Endometrial microvascular endothelial cells (primary cell): Measurements from ENCODE around the gene CCL7. TPM values are rescaled to one million over a fixed set of nuclear protein-coding genes. Genes with fewer than 3 reads are reported as not detected.
"Not testable (repeated sequence)": the region's sequence is repeated elsewhere in the genome, so short reads cannot be mapped to it uniquely, and the experiment has no call there.

ENCODE experiments used
- in situ Hi-C: cut with HindIII; loops from 2 replicates; pipeline ENCODE4 v1.10.0; 2017; ENCODE audit warnings: low sequenced_read_pairs, low pct_unique_long_range_greater_than_20kb; ENCODE audit errors: inconsistent ontology term
- total RNA-seq: library from RNA; depleted of rRNA; stranded (reverse); fragments of >200 nt; gene quantifications from one replicate; pipeline ENCODE4 v1.2.3, GENCODE V29; 2015; ENCODE audit errors: inconsistent ontology term

The CCL7 gene
- total RNA-seq, result 0.37 TPM

- in situ Hi-C loops, result no loop called here
These were observed at the start of gene CCL7 for GRCh38 chr17:34269969-34270368. CCL7 (plus strand) TSS chr17:34270221; CDS start chr17:34270291, 70 bp downstream.

- in situ Hi-C loops, result no loop called here
These were observed 49.1 kb upstream of the CCL7 start for GRCh38 chr17:34220752-34221395.

DNA sequence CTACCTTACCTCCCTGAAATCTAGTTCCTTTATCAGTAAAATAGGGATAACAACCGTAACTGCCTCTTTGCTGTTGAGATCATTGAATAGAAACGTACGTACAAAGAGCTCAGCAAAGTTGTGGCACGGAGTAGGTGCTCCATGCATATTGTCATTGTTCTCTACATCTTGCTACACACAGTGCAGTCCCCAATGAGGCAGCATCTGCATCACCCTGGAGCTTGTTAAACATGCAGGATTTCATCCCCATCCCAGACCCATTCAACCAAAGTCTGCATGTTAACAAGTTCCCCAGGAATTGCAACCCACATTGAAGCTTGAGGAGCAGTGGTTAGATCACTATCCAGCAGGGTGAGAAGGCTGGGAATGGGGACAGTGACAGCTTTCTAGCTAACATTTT lies 48.6 kb upstream of the CCL7 start:
- in situ Hi-C loops, result no loop called here

DNA sequence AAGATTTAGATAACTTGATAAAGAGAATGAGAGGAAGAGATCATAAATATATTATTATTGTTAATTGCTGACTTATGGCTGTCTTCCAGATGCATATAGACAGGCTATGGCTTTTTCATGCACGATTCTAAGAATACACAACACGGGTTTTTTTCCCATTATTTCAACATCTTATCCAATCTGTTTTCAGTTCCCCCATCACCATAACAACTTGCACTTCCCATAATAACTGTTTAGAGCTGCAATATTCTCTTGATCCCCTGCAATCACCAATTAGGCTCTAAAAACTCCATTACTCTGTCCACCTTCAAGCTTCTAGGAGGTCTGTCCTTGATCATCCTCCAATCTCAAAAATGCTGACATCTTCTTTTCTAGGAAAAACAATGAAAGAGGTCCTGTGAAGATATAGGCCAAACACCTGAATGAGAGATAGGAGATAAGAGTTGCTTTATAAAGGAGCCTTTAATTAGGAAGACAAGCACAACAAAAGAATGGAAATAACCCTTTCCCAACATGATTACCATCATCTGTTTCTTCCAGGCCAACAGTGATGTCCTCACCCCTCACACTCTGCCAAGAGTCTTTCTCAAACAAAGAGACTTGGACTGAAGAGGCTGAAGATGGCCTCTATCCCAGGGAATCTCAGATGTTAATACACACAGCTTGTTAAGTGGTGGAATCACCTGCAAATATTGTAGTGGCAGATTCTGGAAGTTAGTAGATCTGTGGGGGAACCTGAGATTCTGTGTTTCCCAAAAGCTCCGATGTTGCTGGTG lies 47.1 kb upstream of the CCL7 start:
- in situ Hi-C loops, result no loop called here

- in situ Hi-C loops, result no loop called here
These were observed 45.0 kb upstream of the CCL7 start for GRCh38 chr17:34225046-34225445.

DNA sequence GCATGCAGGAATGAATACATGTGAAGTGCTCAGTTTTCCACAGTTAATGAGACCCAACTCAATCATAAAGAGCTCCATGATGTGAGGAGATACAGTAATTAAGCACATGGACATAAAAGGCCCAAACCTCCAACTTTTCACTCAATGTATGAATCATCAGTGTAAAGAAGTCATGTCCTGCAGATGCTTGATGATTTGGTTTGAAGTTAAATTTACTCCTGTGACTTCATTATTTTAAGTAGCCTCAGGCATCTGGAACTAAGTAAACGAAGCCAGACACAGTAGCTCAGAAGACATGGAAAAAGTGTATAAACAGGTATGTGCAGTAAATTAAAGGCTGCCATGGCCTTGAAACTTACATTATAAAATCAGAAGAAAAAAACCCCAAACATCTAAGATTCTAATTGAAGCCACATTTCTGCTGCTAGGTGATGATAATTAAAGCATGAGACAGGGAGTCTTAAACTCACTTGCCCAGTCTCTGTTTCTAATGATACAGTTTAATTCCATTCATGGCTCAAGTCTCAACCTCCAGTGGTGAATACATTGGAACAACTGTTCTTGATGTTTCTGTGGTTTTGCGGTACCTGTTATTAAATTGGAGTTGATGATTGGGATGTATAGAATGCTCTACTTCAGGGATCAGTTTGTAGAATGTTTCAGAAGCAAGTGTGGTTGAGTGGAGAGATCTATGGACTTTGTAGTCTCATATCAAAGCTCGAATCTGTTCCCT lies 43.8 kb upstream of the CCL7 start:
- in situ Hi-C loops, result no loop called here

- in situ Hi-C loops, result no loop called here
These were observed 43.3 kb upstream of the CCL7 start for GRCh38 chr17:34226744-34227034.

GRCh38 chr17:34227293-34227692 lies 42.7 kb upstream of the CCL7 start:
- in situ Hi-C loops, result not testable (repeated sequence)

DNA sequence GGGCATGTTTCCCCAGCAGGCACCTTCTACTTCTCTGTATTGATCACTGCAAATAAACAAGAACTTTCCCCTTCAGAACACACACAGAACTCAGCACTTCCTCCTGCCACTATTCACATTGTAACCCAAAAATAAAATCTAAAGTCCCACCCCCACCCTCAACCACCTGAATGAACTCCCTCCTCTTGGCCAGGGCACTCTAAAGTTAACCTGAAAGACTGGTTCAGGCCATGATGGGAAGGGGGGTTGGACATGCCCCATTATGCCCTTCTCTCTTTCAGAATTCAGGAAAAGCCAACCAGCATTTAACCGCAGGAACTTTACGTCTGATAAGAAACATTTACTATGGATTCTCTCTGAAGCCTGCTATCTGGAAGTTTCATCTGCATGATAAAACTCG lies 42.3 kb upstream of the CCL7 start:
- in situ Hi-C loops, result no loop called here

GRCh38 chr17:34228781-34229180 lies 41.2 kb upstream of the CCL7 start:
- in situ Hi-C loops, result no loop called here

DNA sequence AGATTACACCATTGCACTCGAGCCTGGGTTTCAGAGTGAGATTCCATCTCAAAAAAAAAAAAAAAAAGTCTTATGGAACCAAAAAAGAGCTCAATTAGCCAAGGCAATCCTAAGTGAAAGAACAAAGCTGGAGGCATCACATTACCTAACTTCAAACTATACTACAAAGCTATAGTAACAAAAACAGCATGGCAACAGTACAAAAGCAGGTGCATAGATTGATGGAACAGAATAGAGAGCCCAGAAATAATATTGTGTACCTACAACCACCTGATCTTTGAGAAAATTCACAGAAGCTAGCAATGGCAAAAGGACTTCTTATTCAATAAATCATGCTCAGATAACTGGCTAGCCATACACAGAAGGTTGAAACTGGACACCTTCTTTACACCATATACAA lies 39.7 kb upstream of the CCL7 start:
- in situ Hi-C loops, result no loop called here

DNA sequence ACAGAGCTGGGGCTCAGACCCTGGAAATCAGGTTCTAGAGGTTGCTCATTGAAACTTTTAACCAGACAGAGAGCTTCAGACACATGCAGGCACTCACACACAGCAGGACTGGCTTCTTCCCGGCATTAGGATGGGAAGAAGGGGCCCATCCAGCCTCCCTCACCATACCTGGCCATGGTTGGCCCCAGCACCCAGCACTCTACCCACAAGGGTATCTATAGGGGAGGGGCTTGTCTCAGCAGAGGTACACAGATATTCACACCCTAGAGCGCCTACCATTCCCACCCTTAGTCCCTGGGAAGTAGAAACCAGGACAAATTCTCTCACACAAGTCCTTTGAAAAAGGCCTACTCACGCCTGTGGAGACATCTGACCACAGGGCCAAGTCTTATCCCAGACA lies 35.4 kb upstream of the CCL7 start:
- in situ Hi-C loops, result no loop called here

DNA sequence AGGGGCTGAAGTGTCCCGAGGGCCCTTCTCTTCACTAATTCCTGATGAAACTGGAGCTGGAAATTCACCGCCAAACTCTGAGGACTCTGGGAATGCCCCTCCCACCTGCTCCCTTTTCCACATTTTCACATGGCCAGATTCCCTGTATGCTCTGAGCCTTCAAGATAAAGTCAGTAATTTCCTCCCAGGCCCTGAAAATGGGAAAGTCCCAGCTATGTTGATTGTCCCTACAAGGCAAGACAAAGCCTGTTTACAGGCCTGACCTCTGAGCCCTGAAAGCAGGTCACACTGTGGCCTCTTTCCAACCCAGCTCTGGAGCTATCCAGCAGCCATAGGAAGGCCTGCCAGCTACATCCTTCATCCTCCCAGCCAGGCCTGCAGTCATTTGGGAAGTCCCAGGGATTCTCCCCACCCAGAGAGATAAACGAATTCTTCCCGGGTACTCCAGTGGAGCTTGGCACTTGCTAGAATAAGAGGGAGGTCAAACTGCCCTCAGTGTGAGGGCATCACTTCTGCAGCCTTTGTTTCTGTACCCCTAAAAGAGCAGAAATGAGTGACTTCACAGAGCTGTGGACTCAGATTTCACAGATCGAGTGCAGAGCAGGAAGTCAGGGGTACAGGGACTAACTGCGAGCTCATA lies 34.5 kb upstream of the CCL7 start:
- in situ Hi-C loops, result no loop called here

DNA sequence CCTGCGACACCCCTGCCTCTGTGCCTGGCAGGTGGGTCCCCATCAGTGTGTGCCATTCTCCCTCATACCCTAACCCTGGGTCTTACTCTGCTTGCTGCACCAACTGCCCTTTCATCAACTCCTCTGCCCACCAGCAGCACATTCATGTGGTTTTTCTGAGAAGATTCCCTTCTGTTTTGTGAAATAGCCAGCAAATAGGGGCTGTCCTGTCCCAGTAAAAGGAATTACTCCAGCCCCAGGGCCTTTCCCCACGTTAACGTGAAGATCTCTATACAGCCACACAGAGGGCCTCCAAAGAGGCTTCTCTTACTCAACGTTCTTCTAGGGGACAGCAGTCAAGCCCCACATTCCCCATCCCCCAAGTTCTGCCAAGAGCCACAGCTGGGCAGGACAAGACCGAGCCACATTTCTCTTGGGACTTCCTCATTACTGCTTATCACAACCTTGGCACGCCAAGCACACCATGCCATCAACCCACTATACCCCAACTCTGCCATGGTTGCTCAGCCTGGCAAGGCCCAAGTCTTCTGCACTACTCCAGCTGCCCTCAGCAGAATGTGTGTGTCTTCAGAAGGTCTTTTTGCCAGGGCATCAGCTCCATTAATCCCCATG lies 33.6 kb upstream of the CCL7 start:
- in situ Hi-C loops, result no loop called here

DNA sequence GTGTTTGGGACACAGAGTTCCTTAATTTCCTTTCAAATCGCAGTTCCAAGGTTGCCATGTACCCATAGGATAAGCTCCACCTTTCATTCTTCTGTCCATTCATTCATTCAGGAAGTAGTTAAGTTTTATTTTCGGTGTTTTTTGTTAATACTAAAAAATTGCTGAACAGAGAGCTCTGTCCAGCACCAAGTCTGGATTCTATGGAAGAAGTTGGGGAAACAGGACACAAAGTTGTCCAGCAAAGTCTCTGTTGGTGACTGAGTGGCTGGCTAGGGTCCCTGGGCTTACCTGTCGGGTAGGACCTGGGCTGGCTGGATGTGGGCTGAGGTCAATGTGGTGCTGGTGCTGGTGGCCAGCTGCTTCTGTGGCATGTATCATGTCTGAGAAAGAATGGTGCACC lies 32.6 kb upstream of the CCL7 start:
- in situ Hi-C loops, result no loop called here

DNA sequence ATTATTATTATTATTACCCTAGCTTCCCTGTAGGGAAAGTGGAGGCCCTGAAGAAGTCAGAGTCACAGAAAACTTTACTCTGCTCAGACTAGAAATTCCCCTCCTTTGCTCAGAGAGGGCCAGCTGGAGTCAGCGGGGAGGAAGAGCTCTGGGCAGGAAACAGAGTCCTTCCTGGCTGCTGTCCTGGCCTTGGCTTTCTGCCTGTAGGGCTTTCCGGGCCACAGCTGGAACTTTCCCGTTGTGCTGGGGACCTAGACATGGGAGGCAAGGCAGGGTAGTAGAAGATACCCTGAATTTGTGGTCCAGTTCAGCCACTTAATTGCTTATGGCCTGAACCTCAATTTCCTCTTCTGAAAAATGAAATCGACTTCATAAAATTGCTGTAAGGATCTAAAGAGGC lies 29.0 kb upstream of the CCL7 start:
- in situ Hi-C loops, result no loop called here

GRCh38 chr17:34242587-34243363 lies 27.2 kb upstream of the CCL7 start:
- in situ Hi-C loops, result no loop called here
